ENCODE measurements around the gene FGF8. TPM values are rescaled to one million over a fixed set of nuclear protein-coding genes. Genes with fewer than 3 reads are reported as not detected.

Gene FGF8
- total RNA-seq, 3 donors from 2014 or later (not counting 1 experiment from before 2014, with no cell fraction given): not detected

DNA sequence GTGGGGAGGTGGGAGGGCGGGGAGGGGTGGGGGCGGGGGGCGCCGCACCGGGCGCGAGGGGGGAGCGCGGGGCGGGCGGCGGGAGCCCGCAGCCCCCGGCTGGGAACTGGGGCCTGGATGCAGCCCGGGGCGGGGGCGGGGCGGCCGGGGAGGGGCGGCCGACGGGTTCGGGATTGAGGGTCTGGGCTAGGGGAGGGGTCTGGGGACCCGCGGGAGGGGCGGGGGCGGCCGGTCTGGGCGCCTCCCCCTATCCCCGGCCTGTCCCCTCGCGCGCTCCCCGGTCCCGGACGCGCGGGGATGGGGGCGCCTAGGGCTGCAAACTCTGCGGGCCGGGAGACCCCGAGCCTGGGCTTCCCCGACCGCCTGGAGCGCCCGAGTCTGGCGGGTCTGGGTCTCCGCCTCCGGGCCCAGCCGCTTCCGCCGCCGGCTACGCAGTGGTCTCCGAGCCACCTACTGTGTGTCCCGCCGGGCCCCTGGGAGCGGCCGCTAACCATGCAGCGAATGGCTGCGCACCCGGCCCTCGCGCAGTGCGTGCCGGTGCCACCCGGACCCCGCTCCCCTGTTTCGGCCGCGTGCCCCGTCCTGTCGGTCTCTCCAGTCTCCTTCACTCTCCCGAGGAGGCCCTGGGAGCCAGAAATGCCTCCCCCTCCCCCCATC lies 375 bp upstream of the FGF8 start:
- DNase-seq (no peak), ATAC-seq (peak in 1 of 3 donors; percentile 12)
- Mint-ChIP-seq H3K27me3 (ENCODE audit: low read depth in 2 of 2) (peaks cover 51 to 58% of the 10 kb centered on the region in 2 donors), H3K9me3 (no peaks in the 10 kb centered on the region), H3K4me1 (peaks cover 14 to 39% of the 10 kb centered on the region in 2 donors), H3K36me3 (no peaks in the 10 kb centered on the region), H3K4me3 (peak overlapping the region; percentile 76), H3K27ac (no peak overlapping the region)
- intact Hi-C loops (cut with micrococcal nuclease): no loop called here
- Histone ChIP-seq H3K4me3 (ENCODE audit: low read length) (no peak overlapping the region), H3K27ac (ENCODE audit: low read length) (no peak overlapping the region), H3K4me1 (ENCODE audit: control insufficient read depth, insufficient read depth, low read length) (peaks cover 38% of the 10 kb centered on the region), H3K27me3 (ENCODE audit: control insufficient read depth, insufficient read depth, low read length) (peaks cover 44% of the 10 kb centered on the region), H3K9me3 (ENCODE audit: control insufficient read depth, insufficient read depth, low read length) (no peaks in the 10 kb centered on the region), H3K36me3 (ENCODE audit: control insufficient read depth, insufficient read depth, low read length) (no peaks in the 10 kb centered on the region)
- WGBS (ENCODE audit: insufficient coverage): 9% methylated on average over 59 of the region's 74 CpGs
- no peak for TF ChIP-seq CTCF (IDR thresholded peaks at IDR 0.05)

GRCh38 chr10:101774589-101775272 lies 1.2 kb downstream of the FGF8 start:
- Histone ChIP-seq H3K9me3 (ENCODE audit: control insufficient read depth, insufficient read depth, low read length) (no peaks in the 10 kb centered on the region), H3K27ac (ENCODE audit: low read length) (no peak overlapping the region), H3K4me1 (ENCODE audit: control insufficient read depth, insufficient read depth, low read length) (peaks cover 22% of the 10 kb centered on the region), H3K27me3 (ENCODE audit: control insufficient read depth, insufficient read depth, low read length) (peaks cover 44% of the 10 kb centered on the region), H3K4me3 (ENCODE audit: low read length) (no peak overlapping the region), H3K36me3 (ENCODE audit: control insufficient read depth, insufficient read depth, low read length) (no peaks in the 10 kb centered on the region)
- Mint-ChIP-seq H3K27me3 (ENCODE audit: low read depth in 2 of 2) (peaks cover 58 to 61% of the 10 kb centered on the region in 2 donors), H3K4me1 (peaks cover 10 to 33% of the 10 kb centered on the region in 2 donors), H3K9me3 (no peaks in the 10 kb centered on the region), H3K36me3 (no peaks in the 10 kb centered on the region), H3K4me3 (no peak overlapping the region), H3K27ac (no peak overlapping the region)
- no peak for DNase-seq
- no peak for ATAC-seq
- no peak for TF ChIP-seq CTCF (IDR thresholded peaks at IDR 0.05)
- intact Hi-C loops (cut with micrococcal nuclease): no loop called here
- 8% methylated on average over 32 of the region's 32 CpGs for WGBS (ENCODE audit: insufficient coverage)

GRCh38 chr10:101773923-101774588 lies 1.9 kb downstream of the FGF8 start:
- H3K9me3 Mint-ChIP-seq: no peaks in the 10 kb centered on the region
- TF ChIP-seq CTCF (IDR thresholded peaks at IDR 0.05): no peak
- ATAC-seq (no peak), DNase-seq (no peak)
- H3K36me3 ChIP-seq (ENCODE audit: control insufficient read depth, insufficient read depth, low read length): no peaks in the 10 kb centered on the region
- no peak overlapping the region for H3K27ac ChIP-seq (ENCODE audit: low read length)
- H3K4me1 ChIP-seq (ENCODE audit: control insufficient read depth, insufficient read depth, low read length): peaks cover 16% of the 10 kb centered on the region
- H3K4me3 Mint-ChIP-seq: no peak overlapping the region
- 16% methylated on average over 9 of the region's 13 CpGs for WGBS (ENCODE audit: insufficient coverage)
- H3K27me3 ChIP-seq (ENCODE audit: control insufficient read depth, insufficient read depth, low read length): peaks cover 44% of the 10 kb centered on the region
- intact Hi-C loops (cut with micrococcal nuclease): no loop called here
- peaks cover 5 to 26% of the 10 kb centered on the region in 2 donors for H3K4me1 Mint-ChIP-seq
- no peaks in the 10 kb centered on the region for H3K9me3 ChIP-seq (ENCODE audit: control insufficient read depth, insufficient read depth, low read length)
- peaks cover 60 to 66% of the 10 kb centered on the region in 2 donors for H3K27me3 Mint-ChIP-seq (ENCODE audit: low read depth in 2 of 2)
- H3K4me3 ChIP-seq (ENCODE audit: low read length): no peak overlapping the region
- no peaks in the 10 kb centered on the region for H3K36me3 Mint-ChIP-seq
- H3K27ac Mint-ChIP-seq: no peak overlapping the region

All from natural killer cell (primary cell).